Esophagus mucosa (tissue), 1 donor: Measurements from ENCODE around the gene CA6. TPM values are rescaled to one million over a fixed set of nuclear protein-coding genes. Genes with fewer than 3 reads are reported as not detected.
A peak's percentile ranks its signal among the peaks of the same experiment; 100 is the strongest.
"Not testable (repeated sequence)": the region's sequence is repeated elsewhere in the genome, so short reads cannot be mapped to it uniquely, and the experiment has no call there.

Source experiments
- ATAC-seq: fragments of 200-7000 bp; cut with Tn5 transposase; one replicate; pipeline ENCODE4 v1.9.1; 2020
- total RNA-seq: library from RNA; stranded (reverse); gene quantifications from one replicate; pipeline ENCODE4 v1.2.4, GENCODE V29; 2023
- donor health status: DM: yes; HTN: yes; CAD: no.

CA6 gene
- total RNA-seq: not detected

GRCh38 chr1:8945568-8945967 lies at the start of gene CA6:
Gene CA6, plus strand, starts transcription at chr1:8945868. Its CDS starts 19 bp downstream, at chr1:8945887.
- no peak for ATAC-seq

DNA sequence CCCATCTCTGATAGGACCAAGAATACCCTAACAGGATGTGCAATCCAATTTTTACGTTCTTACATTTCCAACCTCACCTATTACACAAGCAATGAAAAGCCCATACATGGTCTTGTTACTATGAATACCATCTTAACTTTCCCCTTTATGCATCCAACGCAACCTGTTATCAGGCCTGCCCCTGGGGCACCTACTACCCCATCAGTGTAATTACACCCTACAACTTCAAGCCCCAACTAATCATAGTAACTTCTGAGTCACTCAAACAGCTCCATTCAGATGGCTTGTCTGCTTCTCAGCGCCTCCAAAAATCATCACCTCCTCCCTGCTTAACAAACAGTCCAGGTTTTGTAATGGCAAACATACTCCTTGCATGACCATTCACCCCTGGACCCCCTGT lies 48.9 kb upstream of the CA6 start:
- not testable (repeated sequence) for ATAC-seq

GRCh38 chr1:8897505-8897904 lies 48.2 kb upstream of the CA6 start:
- ATAC-seq: not testable (repeated sequence)

DNA sequence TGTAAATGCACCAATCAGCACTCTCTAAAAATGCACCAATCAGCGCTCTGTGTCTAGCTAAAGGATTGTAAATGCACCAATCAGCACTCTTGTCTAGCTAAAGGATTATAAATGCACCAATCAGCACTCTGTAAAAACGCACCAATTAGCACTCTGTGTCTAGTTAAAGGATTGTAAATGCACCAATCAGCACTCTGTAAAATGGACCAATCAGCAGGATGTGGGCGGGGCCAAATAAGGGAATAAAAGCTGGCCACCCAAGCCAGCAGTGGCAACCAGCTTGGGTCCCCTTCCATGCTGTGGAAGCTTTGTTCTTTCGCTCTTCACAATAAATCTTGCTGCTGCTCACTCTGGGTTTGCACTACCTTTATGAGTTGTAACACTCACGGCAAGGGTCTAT lies 47.2 kb upstream of the CA6 start:
- ATAC-seq: not testable (repeated sequence)

GRCh38 chr1:8899046-8899445 lies 46.6 kb upstream of the CA6 start:
- no peak for ATAC-seq

DNA sequence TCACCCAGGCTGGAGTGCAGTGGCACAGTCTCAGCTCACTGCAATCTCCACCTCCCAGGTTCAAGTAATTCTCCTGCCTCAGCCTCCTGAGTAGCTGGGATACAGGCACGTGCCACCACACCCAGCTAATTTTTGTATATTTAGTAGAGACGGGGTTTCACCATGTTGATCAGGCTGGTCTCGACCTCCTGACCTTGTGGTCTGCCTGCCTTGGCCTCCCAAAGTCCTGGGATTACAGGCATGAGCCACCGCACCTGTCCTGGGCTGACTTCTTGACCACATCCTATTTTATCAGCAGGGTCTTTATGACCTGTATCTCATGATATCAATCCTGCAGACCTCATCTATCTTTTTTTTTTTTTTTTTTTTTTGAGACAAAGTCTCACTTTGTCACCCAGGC lies 45.0 kb upstream of the CA6 start:
- not testable (repeated sequence) for ATAC-seq

DNA sequence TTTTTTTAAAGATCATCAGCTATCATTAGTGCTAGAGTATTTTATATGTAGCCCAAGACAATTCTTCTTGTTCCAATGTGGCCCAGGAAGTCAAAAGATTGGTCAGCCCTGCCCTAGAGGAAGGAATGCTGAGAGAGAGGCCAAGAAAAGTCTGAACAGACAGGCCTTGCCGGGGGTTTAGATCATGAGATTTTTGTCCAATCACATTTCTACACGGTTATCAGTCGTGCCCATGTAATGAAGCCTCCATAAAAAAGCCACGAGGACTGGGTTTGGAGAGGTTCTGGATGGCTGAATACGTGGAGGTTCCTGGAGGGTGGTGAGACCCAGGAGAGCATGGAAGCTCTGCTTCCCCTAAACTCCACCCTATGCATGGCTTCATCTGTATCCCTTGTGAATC lies 42.9 kb upstream of the CA6 start:
- ATAC-seq: no peak

- ATAC-seq: no peak
Measured at GRCh38 chr1:8903410-8903809, 42.3 kb upstream of the CA6 start.

DNA sequence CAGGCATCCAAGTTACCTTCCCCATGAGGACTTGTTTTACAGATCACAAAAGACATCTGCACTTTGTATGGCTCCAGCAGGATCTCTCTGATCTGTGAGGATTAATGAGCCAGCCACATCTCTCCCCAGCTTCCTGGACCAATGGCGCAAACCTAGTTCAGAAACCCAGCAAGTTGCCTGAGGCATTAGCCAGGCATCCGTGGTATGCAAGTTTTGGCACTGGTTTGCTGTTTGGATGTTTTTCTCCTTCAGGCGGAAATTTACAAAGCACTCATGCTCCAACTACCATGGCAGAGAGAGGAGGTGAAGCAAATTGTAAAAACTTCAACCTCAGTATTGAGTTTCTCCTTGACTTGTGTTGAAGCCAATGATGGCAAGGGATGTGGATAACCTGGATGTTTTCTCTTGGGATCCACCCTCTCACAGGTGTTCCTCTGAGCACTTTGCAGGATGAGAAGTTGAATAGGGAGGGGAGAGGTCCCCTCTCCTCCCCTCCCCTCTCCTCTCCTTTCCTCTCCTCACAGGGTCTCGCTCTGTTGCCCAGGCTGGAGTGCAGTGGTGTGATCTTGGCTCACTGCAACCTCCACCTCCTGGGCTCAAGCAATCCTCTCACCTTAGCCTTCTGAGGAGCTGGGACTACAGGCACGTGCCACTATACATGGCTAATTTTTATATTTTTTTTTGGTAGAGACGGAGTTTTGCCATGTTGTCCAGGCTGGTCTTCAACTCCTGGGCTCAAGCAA lies 41.6 kb upstream of the CA6 start:
- ATAC-seq: peak; percentile 41

GRCh38 chr1:8905582-8906191 lies 40.0 kb upstream of the CA6 start:
- peak; percentile 67 for ATAC-seq

- ATAC-seq: no peak
Measured at GRCh38 chr1:8908388-8909151, 37.1 kb upstream of the CA6 start.

- no peak for ATAC-seq
Measured at GRCh38 chr1:8910331-8910730, 35.3 kb upstream of the CA6 start.

DNA sequence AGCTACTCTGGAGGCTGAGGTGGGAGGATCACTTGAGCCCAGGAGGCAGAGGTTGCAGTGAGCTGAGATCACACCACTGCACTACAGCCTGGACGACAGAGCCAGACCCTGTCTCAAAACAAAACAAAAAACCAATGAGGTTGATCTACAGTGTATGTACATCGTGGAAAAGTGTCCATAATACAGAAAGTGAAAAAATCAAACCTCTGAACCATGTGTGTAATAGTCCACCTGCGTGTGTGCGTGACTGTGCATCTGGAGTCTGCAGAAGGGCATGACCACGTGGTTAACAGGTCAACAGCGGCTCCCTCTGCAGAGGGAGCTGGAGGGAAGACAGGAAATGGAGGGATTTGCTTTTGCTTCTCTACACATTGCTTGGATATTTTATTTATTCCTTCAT lies 34.8 kb upstream of the CA6 start:
- peak; percentile 42 for ATAC-seq

GRCh38 chr1:8911416-8912309 lies 34.0 kb upstream of the CA6 start:
- peak; percentile 66 for ATAC-seq

GRCh38 chr1:8913457-8913856 lies 32.2 kb upstream of the CA6 start:
- no peak for ATAC-seq

DNA sequence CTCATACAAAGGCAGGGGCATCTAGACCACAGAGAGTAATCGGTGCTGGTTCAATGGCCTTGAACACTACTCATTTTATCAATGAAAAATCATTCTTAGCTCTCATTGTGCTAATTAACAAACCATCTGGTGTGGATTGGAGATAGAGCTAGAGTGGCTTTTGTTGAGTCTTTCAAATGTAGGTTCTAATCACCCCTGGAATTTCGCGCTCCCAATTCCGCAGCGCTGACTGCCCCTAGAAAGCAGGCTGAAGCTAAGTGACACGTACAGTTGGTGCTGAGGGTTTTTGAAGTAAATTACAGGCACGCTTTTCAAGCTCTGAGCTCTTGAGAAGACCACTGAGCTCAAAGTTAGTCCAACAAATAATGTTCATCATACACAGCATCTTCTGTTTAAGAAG lies 31.2 kb upstream of the CA6 start:
- no peak for ATAC-seq

- no peak for ATAC-seq
Measured at GRCh38 chr1:8915446-8915845, 30.2 kb upstream of the CA6 start.

DNA sequence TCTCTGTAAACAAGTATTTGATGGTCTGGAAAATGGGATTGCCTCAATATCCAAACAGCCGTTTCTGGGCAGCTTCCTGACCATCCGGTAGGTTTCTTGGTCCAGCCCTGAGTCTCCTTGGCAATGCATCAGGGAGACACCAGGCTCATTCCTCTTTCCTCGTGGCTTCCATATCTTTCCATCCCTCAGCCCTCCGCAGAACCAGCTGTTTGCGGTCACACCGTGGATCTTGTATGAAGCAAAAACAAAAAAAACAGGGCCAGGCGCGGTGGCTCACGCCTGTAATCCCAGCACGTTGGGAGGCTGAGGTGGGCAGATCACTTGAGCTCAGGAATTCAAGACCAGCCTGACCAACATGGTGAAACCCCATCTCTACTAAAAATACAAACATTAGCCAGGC lies 28.1 kb upstream of the CA6 start:
- not testable (repeated sequence) for ATAC-seq

DNA sequence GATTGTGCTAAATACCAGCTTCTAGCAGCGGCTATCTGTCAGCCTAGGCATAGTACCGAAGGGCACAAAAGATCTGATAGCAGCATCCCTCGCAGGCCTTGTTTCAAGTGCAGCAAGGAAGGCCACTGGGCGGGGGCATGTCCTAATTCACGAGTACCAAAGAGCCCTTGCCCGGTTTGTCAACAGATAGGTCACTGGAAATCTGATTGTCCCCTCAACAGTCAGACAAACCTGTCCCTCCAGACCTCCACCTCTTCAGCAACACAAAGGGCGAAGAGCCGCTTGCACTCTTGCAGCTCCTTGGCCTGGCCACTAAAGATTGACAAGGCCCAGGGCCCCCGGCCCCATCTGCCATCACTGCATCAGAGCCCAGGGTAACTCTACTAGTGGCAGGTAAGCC lies 22.7 kb upstream of the CA6 start:
- ATAC-seq: no peak

- no peak for ATAC-seq
Measured at GRCh38 chr1:8925406-8925805, 20.3 kb upstream of the CA6 start.

GRCh38 chr1:8925960-8926359 lies 19.7 kb upstream of the CA6 start:
- ATAC-seq: no peak
